Epithelial cell of esophagus (primary cell): ENCODE results near the gene DRAXIN.

Experiments used
- DNase-seq: peaks from one replicate; pipeline ENCODE4 v3.0.0; 2010; ENCODE audit warnings: low read depth
- H3K4me3 ChIP-seq: 2 replicates; pipeline ENCODE4 v1.5.1; 2011; ENCODE audit warnings: mild to moderate bottlenecking, low read length, control low read depth
- CTCF ChIP-seq: IDR thresholded peaks from 2 replicates; pipeline ENCODE4 v1.5.1; 2011; ENCODE audit warnings: low read depth, mild to moderate bottlenecking, low read length, control low read depth, inconsistent platforms; ENCODE audit not compliant: insufficient read depth; ENCODE audit errors: missing control alignments

DRAXIN gene

GRCh38 chr1:11684070-11684469, 7.4 kb upstream of the DRAXIN start:
- no peak for TF ChIP-seq CTCF
- DNase-seq, result no peak
- H3K4me3 ChIP-seq, result no peak overlapping the region

GRCh38 chr1:11685210-11685752, 6.2 kb upstream of the DRAXIN start:
- H3K4me3 ChIP-seq, result no peak overlapping the region
- DNase-seq, result no peak
- TF ChIP-seq CTCF, result no peak

DNA sequence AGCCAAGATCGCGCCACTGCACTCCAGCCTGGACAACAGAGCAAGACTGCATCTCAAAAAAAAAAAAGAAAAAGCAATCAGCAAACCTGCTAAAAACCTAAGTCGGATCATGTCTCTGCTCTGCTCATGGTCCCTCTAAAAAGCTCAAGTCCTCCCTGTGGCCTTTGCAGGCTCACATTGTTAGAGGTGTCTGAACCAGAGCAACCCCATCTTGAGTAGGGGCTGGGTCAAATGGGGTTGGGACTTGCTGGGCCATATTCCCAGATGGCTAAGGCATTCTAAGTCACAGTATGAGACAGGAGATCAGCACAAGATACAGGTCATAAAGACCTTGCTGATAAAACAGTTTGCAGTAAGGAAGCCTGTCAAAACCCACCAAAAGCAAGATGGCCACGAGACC, 3.0 kb upstream of the DRAXIN start:
- no peak for DNase-seq
- H3K4me3 ChIP-seq, result no peak overlapping the region
- no peak for TF ChIP-seq CTCF

DNA sequence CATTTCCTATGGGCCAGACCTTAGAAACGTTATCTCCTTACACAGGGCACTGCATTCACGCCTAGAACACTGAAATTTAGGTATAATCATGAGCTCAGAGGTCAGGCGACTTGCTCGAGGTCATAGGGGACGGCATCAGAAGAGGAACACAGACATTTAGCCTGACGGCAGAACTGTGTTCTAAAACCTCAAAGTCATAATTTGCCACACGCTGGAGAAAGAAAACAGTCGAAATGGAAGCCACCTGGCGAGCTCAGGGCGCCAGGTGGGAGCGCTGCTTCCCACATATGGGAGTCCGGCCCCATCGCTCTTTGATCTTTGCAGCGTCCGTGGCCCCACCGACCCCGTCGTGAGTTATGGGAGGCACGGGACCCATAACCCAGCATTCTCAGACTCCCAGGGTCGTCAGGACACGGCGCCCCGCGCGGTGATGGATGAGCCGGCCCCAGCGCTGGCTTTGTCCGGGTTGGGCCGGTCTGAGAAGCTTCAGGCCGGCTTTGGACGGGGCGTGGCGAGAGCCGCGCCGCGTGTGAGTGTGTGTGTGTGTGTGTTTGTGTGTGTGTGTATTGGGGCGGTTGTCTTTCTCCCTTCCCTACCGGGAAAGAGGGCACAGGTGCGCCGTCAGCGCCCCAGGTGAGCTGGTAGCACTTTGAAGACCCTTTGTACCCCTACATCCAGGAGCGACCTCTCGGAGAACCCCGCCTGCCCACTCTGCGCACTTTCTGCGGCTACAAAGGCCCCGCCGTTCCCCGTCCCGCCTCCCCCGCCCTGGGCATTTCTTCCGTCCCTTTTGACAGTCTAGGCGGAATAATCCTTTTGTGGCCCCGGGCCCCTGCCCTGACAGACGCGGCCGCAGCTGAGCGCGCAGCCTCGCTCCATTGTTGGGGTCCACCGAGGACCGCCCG, 861 bp upstream of the DRAXIN start:
- peak overlapping the region; percentile 21 for H3K4me3 ChIP-seq
- DNase-seq, result no peak

GRCh38 chr1:11691928-11692711, 610 bp downstream of the DRAXIN start:
- no peak overlapping the region for H3K4me3 ChIP-seq
- TF ChIP-seq CTCF, result no peak
- no peak for DNase-seq

More for the DNA sequence above, 861 bp upstream of the DRAXIN start:
- TF ChIP-seq CTCF, result no peak

- DNase-seq, result peak; percentile 83
- no peak overlapping the region for H3K4me3 ChIP-seq
- TF ChIP-seq CTCF, result no peak
These were observed 1.6 kb downstream of the DRAXIN start for GRCh38 chr1:11693024-11693590.
